Neutrophil (primary cell): Measurements from ENCODE around the gene TBCD.

Experiments used
- H3K27ac ChIP-seq: fragments of 200-600 bp; sonication (generic); 2 replicates; pipeline ENCODE4 v1.5.1; 2016; ENCODE audit warnings: mild to moderate bottlenecking, moderate library complexity
- H3K27me3 ChIP-seq: fragments of 200-600 bp; sonication (generic); 2 replicates; pipeline ENCODE4 v1.6.0; 2016; ENCODE audit warnings: mild to moderate bottlenecking
- H3K36me3 ChIP-seq: fragments of 200-600 bp; sonication (generic); 2 replicates; pipeline ENCODE4 v1.5.1; 2017
- H3K4me1 ChIP-seq, 2 experiments: fragments of 200-600 bp in 1 of 2; sonication (generic) in 1 of 2; 1 replicate in 1 of 2; 2 replicates in 1 of 2; pipeline versions ENCODE4 v1.5.1 to v1.6.1; 2013 to 2016; ENCODE audit warnings: low read depth in 1 of 2, low read length in 1 of 2, mild to moderate bottlenecking in 1 of 2, moderate library complexity in 1 of 2; ENCODE audit not compliant: control insufficient read depth in 1 of 2, insufficient read depth in 1 of 2
- H3K4me3 ChIP-seq, 2 experiments: fragments of 200-600 bp in 1 of 2; sonication (generic) in 1 of 2; 1 replicate in 1 of 2; 2 replicates in 1 of 2; pipeline ENCODE4 v1.5.1; 2013 to 2016; ENCODE audit warnings: low read depth in 1 of 2, low read length in 1 of 2, mild to moderate bottlenecking in 1 of 2, moderate library complexity in 1 of 2
- H3K9me3 ChIP-seq: fragments of 200-600 bp; sonication (generic); 2 replicates; pipeline ENCODE4 v1.5.1; 2016
- TF ChIP-seq, protein P1 (sequence below): fragments of 200-600 bp; sonication (generic); IDR thresholded peaks from 2 replicates; pipeline ENCODE4 v1.5.1; 2016; ENCODE audit warnings: antibody characterized with exemption

Gene TBCD

DNA sequence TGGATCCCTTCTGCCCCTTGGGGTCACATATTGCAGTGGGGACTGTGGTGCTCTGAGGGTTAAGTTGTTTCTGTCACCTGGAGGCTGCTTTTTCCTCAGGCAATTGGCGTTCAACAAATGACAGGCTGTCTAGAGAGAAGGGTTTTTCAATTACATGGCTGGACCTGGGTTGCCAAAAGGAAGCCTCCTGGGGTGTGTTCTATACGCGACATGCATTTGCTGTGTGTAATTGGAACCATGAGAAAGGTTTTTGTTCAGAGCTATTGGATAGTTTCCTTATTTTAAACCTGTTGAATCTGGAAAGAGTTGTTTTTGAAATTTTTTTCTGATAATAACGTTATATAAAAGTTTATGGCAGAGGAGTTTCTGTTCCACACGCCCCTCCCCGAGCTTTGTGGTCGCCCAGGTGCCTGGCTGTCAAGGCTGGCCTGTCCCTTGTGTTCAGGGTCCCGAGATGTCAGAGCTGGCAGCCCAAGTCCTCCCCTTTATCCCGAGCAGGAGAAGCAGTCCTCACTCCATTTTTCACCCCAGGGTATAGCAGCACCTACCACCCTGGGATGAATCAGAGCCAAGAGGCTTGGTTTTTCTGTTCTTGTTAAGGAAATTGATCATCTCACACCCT is 114.0 kb downstream of the TBCD start:
- TF ChIP-seq, protein P1, sequence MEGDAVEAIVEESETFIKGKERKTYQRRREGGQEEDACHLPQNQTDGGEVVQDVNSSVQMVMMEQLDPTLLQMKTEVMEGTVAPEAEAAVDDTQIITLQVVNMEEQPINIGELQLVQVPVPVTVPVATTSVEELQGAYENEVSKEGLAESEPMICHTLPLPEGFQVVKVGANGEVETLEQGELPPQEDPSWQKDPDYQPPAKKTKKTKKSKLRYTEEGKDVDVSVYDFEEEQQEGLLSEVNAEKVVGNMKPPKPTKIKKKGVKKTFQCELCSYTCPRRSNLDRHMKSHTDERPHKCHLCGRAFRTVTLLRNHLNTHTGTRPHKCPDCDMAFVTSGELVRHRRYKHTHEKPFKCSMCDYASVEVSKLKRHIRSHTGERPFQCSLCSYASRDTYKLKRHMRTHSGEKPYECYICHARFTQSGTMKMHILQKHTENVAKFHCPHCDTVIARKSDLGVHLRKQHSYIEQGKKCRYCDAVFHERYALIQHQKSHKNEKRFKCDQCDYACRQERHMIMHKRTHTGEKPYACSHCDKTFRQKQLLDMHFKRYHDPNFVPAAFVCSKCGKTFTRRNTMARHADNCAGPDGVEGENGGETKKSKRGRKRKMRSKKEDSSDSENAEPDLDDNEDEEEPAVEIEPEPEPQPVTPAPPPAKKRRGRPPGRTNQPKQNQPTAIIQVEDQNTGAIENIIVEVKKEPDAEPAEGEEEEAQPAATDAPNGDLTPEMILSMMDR = no peak
- Histone ChIP-seq H3K27me3 (no peaks in the 10 kb centered on the region), H3K27ac (no peak overlapping the region), H3K4me3 (no peak overlapping the region), H3K4me1 (peaks cover under 1 to 2% of the 10 kb centered on the region in 2 experiments), H3K9me3 (no peaks in the 10 kb centered on the region), H3K36me3 (peaks cover 9% of the 10 kb centered on the region)

DNA sequence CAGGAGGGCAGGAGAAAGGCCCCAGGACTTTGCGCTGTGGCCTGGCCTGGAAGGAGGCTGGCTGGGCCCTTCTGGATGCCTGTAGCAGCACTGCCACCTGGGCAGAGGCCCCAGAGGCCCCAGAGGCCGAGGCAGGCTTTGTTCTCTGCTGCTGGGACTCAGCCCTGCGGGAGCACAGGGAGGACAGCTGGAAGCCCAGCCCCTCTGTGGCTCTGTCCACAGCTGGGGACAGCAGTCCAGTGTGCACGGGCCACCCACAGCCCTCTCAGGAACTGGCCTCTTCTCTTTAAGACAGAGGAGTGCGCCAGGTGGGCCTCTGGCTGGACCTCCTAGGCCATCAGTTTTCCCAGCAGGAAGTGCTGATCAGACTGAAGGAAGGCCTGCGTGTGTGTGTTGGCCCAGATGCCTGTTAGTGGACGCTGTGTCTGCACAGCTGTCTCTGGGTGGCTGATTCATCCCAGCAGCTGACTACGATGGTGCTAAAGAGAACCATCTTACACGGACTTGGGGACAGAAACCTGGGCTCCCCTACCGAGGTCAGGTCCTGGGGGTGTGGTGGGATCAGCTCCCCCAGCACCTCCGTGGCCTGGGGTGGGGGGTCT is 114.8 kb downstream of the TBCD start:
- H3K4me3 ChIP-seq = no peak overlapping the region
- H3K27me3 ChIP-seq = no peaks in the 10 kb centered on the region
- TF ChIP-seq, protein P1 = no peak
- H3K36me3 ChIP-seq = peaks cover 17% of the 10 kb centered on the region
- no peaks in the 10 kb centered on the region for H3K4me1 ChIP-seq
- no peak overlapping the region for H3K27ac ChIP-seq
- no peaks in the 10 kb centered on the region for H3K9me3 ChIP-seq

DNA sequence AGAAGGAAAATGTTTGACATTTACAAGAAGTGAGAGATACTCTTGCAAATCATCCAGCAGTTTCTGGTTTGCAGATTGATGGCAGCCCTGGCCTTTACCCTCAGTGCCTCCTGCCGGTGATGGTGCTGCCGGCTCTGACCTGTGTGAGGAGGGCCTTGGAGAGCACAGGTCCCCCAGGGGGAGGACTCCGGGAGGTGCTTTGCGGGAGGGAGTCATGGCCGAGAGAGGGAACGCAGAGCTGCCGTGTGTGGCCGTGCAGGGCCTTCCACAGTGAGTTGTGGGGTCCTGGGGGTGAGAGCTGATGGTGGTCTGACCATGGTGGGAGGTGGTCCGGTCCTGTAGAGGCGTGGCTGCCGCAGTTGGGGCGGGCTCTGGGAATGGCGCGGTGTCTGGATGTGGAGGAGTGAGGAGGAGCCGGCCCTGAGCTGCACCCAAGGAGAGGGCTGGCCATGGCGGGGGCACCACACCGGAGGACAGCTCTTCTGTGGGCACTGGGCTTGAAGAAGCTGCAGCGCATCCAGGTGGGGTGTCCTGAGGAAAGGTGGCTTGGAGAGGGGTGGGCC is 116.0 kb downstream of the TBCD start:
- TF ChIP-seq, protein P1 = no peak
- Histone ChIP-seq H3K9me3 (no peaks in the 10 kb centered on the region), H3K4me1 (no peaks in the 10 kb centered on the region), H3K4me3 (no peak overlapping the region), H3K27me3 (no peaks in the 10 kb centered on the region), H3K36me3 (peaks cover 24% of the 10 kb centered on the region), H3K27ac (no peak overlapping the region)

DNA sequence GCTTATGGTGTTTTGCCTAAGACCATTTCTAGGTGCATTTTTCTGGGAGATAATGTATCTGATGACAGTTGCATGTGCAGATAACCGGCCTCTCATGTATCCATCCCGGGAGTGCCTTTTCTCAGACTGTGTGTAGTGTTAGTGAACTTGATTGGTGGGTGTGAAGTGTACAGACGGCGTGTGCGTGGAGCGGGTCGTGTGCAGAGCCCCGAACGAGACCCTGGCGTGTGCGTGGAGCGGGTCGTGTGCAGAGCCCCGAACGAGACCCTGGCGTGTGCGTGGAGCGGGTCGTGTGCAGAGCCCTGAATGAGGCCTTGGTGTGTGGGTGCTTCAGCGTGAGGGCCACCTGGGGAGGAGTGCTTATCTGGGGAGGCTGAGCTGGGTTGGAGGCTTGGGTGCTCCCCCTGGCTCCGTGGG is 116.9 kb downstream of the TBCD start:
- TF ChIP-seq, protein P1 = no peak
- H3K27ac ChIP-seq = no peak overlapping the region
- peaks cover 24% of the 10 kb centered on the region for H3K36me3 ChIP-seq
- no peaks in the 10 kb centered on the region for H3K27me3 ChIP-seq
- peaks cover 0 to 1% of the 10 kb centered on the region in 2 experiments for H3K4me1 ChIP-seq
- H3K4me3 ChIP-seq = no peak overlapping the region
- H3K9me3 ChIP-seq = no peaks in the 10 kb centered on the region

DNA sequence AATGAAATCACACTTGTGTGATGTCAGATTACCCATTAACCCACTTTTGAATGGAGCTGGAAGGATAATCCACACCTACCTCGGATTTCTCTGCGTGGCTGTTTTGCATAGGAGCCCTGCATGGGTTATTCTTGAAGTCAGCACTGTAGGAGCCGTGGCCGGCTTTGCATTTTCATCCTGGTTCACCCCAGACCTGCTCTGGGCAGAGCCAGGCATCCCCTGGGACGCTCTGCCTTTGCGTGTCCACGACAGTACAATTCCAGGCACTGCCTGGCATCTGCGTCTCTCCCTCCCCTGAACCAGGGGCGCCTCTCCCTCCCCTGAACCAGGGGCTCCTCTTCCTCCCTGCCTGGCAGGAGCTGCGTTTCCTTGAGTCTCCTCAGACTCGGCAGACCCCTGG is 117.7 kb downstream of the TBCD start:
- TF ChIP-seq, protein P1 = no peak
- Histone ChIP-seq H3K4me1 (peaks cover 7 to 10% of the 10 kb centered on the region in 2 experiments), H3K4me3 (no peak overlapping the region), H3K36me3 (peaks cover 24% of the 10 kb centered on the region), H3K27ac (no peak overlapping the region), H3K9me3 (no peaks in the 10 kb centered on the region), H3K27me3 (no peaks in the 10 kb centered on the region)
